Activated CD8-positive, alpha-beta memory T cell treated with anti-CD3 and anti-CD28 coated beads for 24 hours (primary cell): Measurements from ENCODE around the gene HDGFL2.
"Not testable (repeated sequence)": the region's sequence is repeated elsewhere in the genome, so short reads cannot be mapped to it uniquely, and the experiment has no call there.

Source experiments
- DNase-seq: peaks from one replicate; pipeline ENCODE4 v3.0.0-alpha.2; 2020

Gene HDGFL2

GRCh38 chr19:4516939-4517300 is 44.8 kb downstream of the HDGFL2 start:
- no peak for DNase-seq

GRCh38 chr19:4517451-4518057 is 45.5 kb downstream of the HDGFL2 start:
- no peak for DNase-seq

- no peak for DNase-seq
Observed at GRCh38 chr19:4518345-4519171, 46.5 kb downstream of the HDGFL2 start, which contains the start of gene PLIN4. PLIN4 (minus strand) TSS chr19:4518486; CDS start chr19:4518272, 214 bp downstream.

GRCh38 chr19:4519172-4519496 is 47.0 kb downstream of the HDGFL2 start:
- DNase-seq, result no peak

- no peak for DNase-seq
Observed at GRCh38 chr19:4519521-4520277, 47.6 kb downstream of the HDGFL2 start.

- DNase-seq, result no peak
Observed at GRCh38 chr19:4521170-4521887, 49.2 kb downstream of the HDGFL2 start.

GRCh38 chr19:4521888-4522242 is 49.8 kb downstream of the HDGFL2 start:
- no peak for DNase-seq

- DNase-seq, result no peak
Observed at GRCh38 chr19:4522291-4523002, 50.4 kb downstream of the HDGFL2 start.

GRCh38 chr19:4523306-4524110 is 51.4 kb downstream of the HDGFL2 start:
- DNase-seq, result no peak

- DNase-seq, result peak; percentile 82
Observed at GRCh38 chr19:4524808-4525562, 52.9 kb downstream of the HDGFL2 start.

- no peak for DNase-seq
Observed at GRCh38 chr19:4525563-4526002, 53.5 kb downstream of the HDGFL2 start.

GRCh38 chr19:4527377-4527776 is 55.3 kb downstream of the HDGFL2 start:
- not testable (repeated sequence) for DNase-seq

GRCh38 chr19:4528843-4529242 is 56.7 kb downstream of the HDGFL2 start:
- no peak for DNase-seq

GRCh38 chr19:4529924-4530522 is 57.9 kb downstream of the HDGFL2 start:
- DNase-seq, result no peak

- no peak for DNase-seq
Observed at GRCh38 chr19:4531562-4532165, 59.6 kb downstream of the HDGFL2 start.

GRCh38 chr19:4533334-4533733 is 61.2 kb downstream of the HDGFL2 start:
- DNase-seq, result no peak

GRCh38 chr19:4533835-4534424 is 61.8 kb downstream of the HDGFL2 start:
- no peak for DNase-seq

- DNase-seq, result peak; percentile 75
Observed at GRCh38 chr19:4534836-4535658, 63.0 kb downstream of the HDGFL2 start, which contains the start of gene PLIN5. PLIN5 (minus strand) TSS chr19:4535224; CDS start chr19:4534074, 1,150 bp downstream.
